B cell (primary cell): ENCODE results near the gene SMIM28. TPM values are rescaled to one million over a fixed set of nuclear protein-coding genes. Genes with fewer than 3 reads are reported as not detected.

Experiments
- ATAC-seq: fragments of 200-7000 bp; cut with Tn5 transposase; one replicate; pipeline ENCODE4 v1.10.0; 2021; ENCODE audit warnings: low read depth, mild to moderate bottlenecking, moderate number of reproducible peaks, moderate library complexity
- CTCF ChIA-PET: fragments of 350-600 bp; sonication (Branson Sonifier 250); formaldehyde crosslinking; loops from one replicate; lab custom pipeline; 2021; ENCODE audit warnings: antibody characterized with exemption, inconsistent platforms; lab: Charles Lee
- POLR2A ChIA-PET: fragments of 350-600 bp; sonication (Branson Sonifier 250); formaldehyde crosslinking; loops from one replicate; lab custom pipeline; 2021; ENCODE audit warnings: antibody characterized with exemption; lab: Charles Lee
- DNase-seq: peaks from one replicate; pipeline ENCODE4 v3.0.0; 2013
- H2AFZ ChIP-seq: 2 replicates; pipeline ENCODE4 v1.6.1; 2012; ENCODE audit warnings: mild to moderate bottlenecking, low read depth, low read length; ENCODE audit not compliant: insufficient read depth, poor library complexity, severe bottlenecking
- H3K27ac ChIP-seq, 2 donors: 1 replicate in 1 of 2; 2 replicates in 1 of 2; pipeline ENCODE4 v1.5.1; 2012 to 2013; ENCODE audit warnings: low read length in 2 of 2, mild to moderate bottlenecking in 2 of 2, moderate library complexity in 1 of 2
- H3K27me3 ChIP-seq, 4 experiments: fragments of 200-600 bp in 1 of 4; sonication (generic) in 1 of 4; replicated peaks in 1 of 4; 1 replicate in 2 of 4; 2 replicates in 2 of 4; pipeline versions ENCODE4 v1.6.1 to v1.7.0; 2013 to 2016; ENCODE audit warnings: low read length in 3 of 4, mild to moderate bottlenecking in 2 of 4, mixed read lengths in 1 of 4, moderate library complexity in 1 of 4; ENCODE audit not compliant: insufficient read depth in 4 of 4, control insufficient read depth in 3 of 4; ENCODE audit errors: control extremely low read depth in 1 of 4
- H3K36me3 ChIP-seq, 2 experiments: replicated peaks in 1 of 2; 1 replicate in 1 of 2; 2 replicates in 1 of 2; pipeline versions ENCODE4 v1.6.1 to v1.7.1; 2013; ENCODE audit warnings: low read length in 1 of 2; ENCODE audit not compliant: insufficient read depth in 2 of 2, control insufficient read depth in 1 of 2; ENCODE audit errors: control extremely low read depth in 1 of 2, extremely low read depth in 1 of 2
- H3K4me1 ChIP-seq, 2 donors: fragments of 200-600 bp in 1 of 2; sonication (generic) in 1 of 2; 1 replicate in 1 of 2; 2 replicates in 1 of 2; pipeline versions ENCODE4 v1.5.1 to v1.6.1; 2013 to 2017; ENCODE audit warnings: low read length in 2 of 2; ENCODE audit not compliant: control insufficient read depth in 2 of 2, insufficient read depth in 2 of 2
- H3K4me2 ChIP-seq: replicated peaks from 2 replicates; pipeline ENCODE3; 2012; ENCODE audit warnings: mild to moderate bottlenecking, low read depth, low read length; ENCODE audit not compliant: poor library complexity, severe bottlenecking
- H3K4me3 ChIP-seq, 5 experiments: fragments of 200-600 bp in 1 of 5; sonication (generic) in 1 of 5; 1 replicate in 3 of 5; 2 replicates in 2 of 5; pipeline versions ENCODE4 v1.5.1 to v1.7.0; 2011 to 2016; ENCODE audit warnings: low read length in 4 of 5, mild to moderate bottlenecking in 4 of 5, low read depth in 2 of 5, control low read depth in 1 of 5, moderate library complexity in 1 of 5; ENCODE audit not compliant: insufficient read depth in 1 of 5; ENCODE audit errors: control extremely low read depth in 1 of 5, extremely low read depth in 1 of 5
- H3K79me2 ChIP-seq: fragments of 200-600 bp; sonication (generic); one replicate; pipeline ENCODE4 v1.6.0; 2016; ENCODE audit warnings: low read length; ENCODE audit not compliant: control insufficient read depth, insufficient read depth
- H3K9ac ChIP-seq: fragments of 200-600 bp; sonication (generic); 2 replicates; pipeline ENCODE4 v1.6.1; 2017; ENCODE audit warnings: mild to moderate bottlenecking, low read length, moderate library complexity
- H3K9me3 ChIP-seq, 3 donors: one replicate each; pipeline versions ENCODE4 v1.6.1 to v1.7.1; 2013; ENCODE audit warnings: low read length in 2 of 3; ENCODE audit not compliant: control insufficient read depth in 2 of 3, insufficient read depth in 1 of 3; ENCODE audit errors: control extremely low read depth in 1 of 3
- H4K20me1 ChIP-seq: 2 replicates; pipeline ENCODE4 v1.6.0; 2012; ENCODE audit warnings: mild to moderate bottlenecking, low read length; ENCODE audit not compliant: insufficient read depth, control insufficient read depth, poor library complexity, severe bottlenecking
- H3K27ac Mint-ChIP-seq: one replicate; pipeline ENCODE4 v1.8.0; 2021; ENCODE audit warnings: mixed read lengths
- H3K27me3 Mint-ChIP-seq: one replicate; pipeline ENCODE4 v1.8.0; 2021; ENCODE audit warnings: mixed read lengths
- H3K4me1 Mint-ChIP-seq: one replicate; pipeline ENCODE4 v1.8.0; 2021; ENCODE audit warnings: mixed read lengths
- H3K4me3 Mint-ChIP-seq: one replicate; pipeline ENCODE4 v1.8.0; 2021; ENCODE audit warnings: mixed read lengths
- H3K9me3 Mint-ChIP-seq: one replicate; pipeline ENCODE4 v1.8.0; 2022; ENCODE audit warnings: mixed read lengths; ENCODE audit not compliant: insufficient read depth
- CTCF ChIP-seq: fragments of 200-600 bp; IDR thresholded peaks from one replicate; pipeline ENCODE4 v1.8.0; 2022; ENCODE audit warnings: antibody characterized with exemption, mild to moderate bottlenecking
- EZH2 ChIP-seq: IDR thresholded peaks from 2 replicates; pipeline ENCODE4 v1.6.1; 2012; ENCODE audit warnings: borderline replicate concordance, low read depth, mild to moderate bottlenecking, moderate library complexity, low read length; ENCODE audit not compliant: insufficient read depth, poor library complexity, severe bottlenecking
- WGBS: methylation state at CpG from one replicate; pipeline ENCODE4 v1.1.5; 2013; ENCODE audit warnings: missing lambda C conversion rate; ENCODE audit not compliant: insufficient coverage; 5-methylcytosine and 5-hydroxymethylcytosine counted together
- intact Hi-C: fragments of 100-400 bp; cut with micrococcal nuclease; formaldehyde crosslinking; loops from one replicate; pipeline ENCODE4 v1.10.0; 2022
- polyA plus RNA-seq: library from polyadenylated mRNA; depleted of rRNA; stranded (reverse); fragments of >200 nt; gene quantifications from 2 replicates; pipeline ENCODE4 v1.2.3, GENCODE V29; 2012
- total RNA-seq, 2 donors: library from RNA; stranded (reverse); fragments of 120-200 nt in 1 of 2; gene quantifications; 1 replicate in 1 of 2; 2 replicates in 1 of 2; pipeline versions ENCODE4 v1.2.3 to v1.2.4, GENCODE V29; 2013 to 2022

Gene SMIM28
- total and polyA plus RNA-seq, 2 donors (not counting 1 experiment from before 2014, with no cell fraction given): not detected

GRCh38 chr6:138402838-138403187 is 25.1 kb downstream of the SMIM28 start:
- WGBS: 100% methylated on average over 1 of the region's 8 CpGs
- Histone ChIP-seq H3K36me3 (peaks cover 5 to 21% of the 10 kb centered on the region in 2 experiments), H2AFZ (peak overlapping the region; percentile 97), H3K27me3 (no peaks in the 10 kb centered on the region), H3K9me3 (no peaks in the 10 kb centered on the region), H3K4me1 (peaks cover 8 to 16% of the 10 kb centered on the region in 2 donors), H3K4me3 (peak overlapping the region in 4 of 5 experiments; percentile 2 to 95 (median 90)), H3K27ac (no peak overlapping the region), H4K20me1 (no peaks in the 10 kb centered on the region), H3K79me2 (no peaks in the 10 kb centered on the region), H3K4me2 (peak overlapping the region; percentile 99), H3K9ac (peak overlapping the region; percentile 94)
- ChIA-PET CTCF (interaction anchor here (0.7 to 4.1 kb wide), 8 partner anchors 8 to 296 kb away, joined by 3 to 39 read pairs (median 4); no protein-coding TSS in a partner anchor), POLR2A (no interaction called here)
- peaks cover 23% of the 10 kb centered on the region for H3K4me1 Mint-ChIP-seq
- H3K4me3 Mint-ChIP-seq: peak overlapping the region; percentile 88
- no peaks in the 10 kb centered on the region for H3K27me3 Mint-ChIP-seq
- no peak for DNase-seq
- no peak for ATAC-seq
- H3K27ac Mint-ChIP-seq: peak overlapping the region; percentile 90
- TF ChIP-seq EZH2: no peak
- TF ChIP-seq CTCF: no peak
- intact Hi-C loops: loop anchor here (5.0 to 10.0 kb wide), 5 partner anchors 296 to 1298 kb away; partner anchors contain the start of genes ABRACL and PERP
- H3K9me3 Mint-ChIP-seq: no peaks in the 10 kb centered on the region

GRCh38 chr6:138403324-138403800 is 25.7 kb downstream of the SMIM28 start:
- Histone ChIP-seq H3K4me3 (peak overlapping the region; percentile 83 to 95 (median 93)), H3K4me2 (peak overlapping the region; percentile 99), H3K4me1 (peaks cover 8 to 16% of the 10 kb centered on the region in 2 donors), H2AFZ (peak overlapping the region; percentile 97), H3K9ac (peak overlapping the region; percentile 94), H4K20me1 (no peaks in the 10 kb centered on the region), H3K79me2 (no peaks in the 10 kb centered on the region), H3K36me3 (peaks cover 7 to 26% of the 10 kb centered on the region in 2 experiments), H3K27ac (peak overlapping the region; percentile 55 to 93), H3K9me3 (no peaks in the 10 kb centered on the region), H3K27me3 (no peaks in the 10 kb centered on the region)
- TF ChIP-seq EZH2 (no peak), CTCF (no peak)
- H3K27ac Mint-ChIP-seq: peak overlapping the region; percentile 90
- H3K9me3 Mint-ChIP-seq: no peaks in the 10 kb centered on the region
- peaks cover 23% of the 10 kb centered on the region for H3K4me1 Mint-ChIP-seq
- H3K4me3 Mint-ChIP-seq: peak overlapping the region; percentile 88
- ChIA-PET CTCF (interaction anchor here (0.5 to 4.1 kb wide), 12 partner anchors 9 to 1696 kb away, joined by 3 to 39 read pairs (median 4); partner anchors contain the start of gene CCDC28A), POLR2A (no interaction called here)
- intact Hi-C loops: loop anchor here (5.0 to 10.0 kb wide), 5 partner anchors 296 to 1299 kb away; partner anchors contain the start of genes ABRACL and PERP
- no peaks in the 10 kb centered on the region for H3K27me3 Mint-ChIP-seq
- no peak for DNase-seq
- under 1% methylated on average over 30 of the region's 30 CpGs for WGBS
- ATAC-seq: peak; percentile 11
